ENCODE results near the gene DOP1B.
"Not testable (repeated sequence)": the region's sequence is repeated elsewhere in the genome, so short reads cannot be mapped to it uniquely, and the experiment has no call there.

Gene DOP1B

GRCh38 chr21:36141513-36141925, 15.1 kb upstream of the DOP1B start:
- H3K4me1 ChIP-seq (ENCODE audit: control insufficient read depth, insufficient read depth, low read length): peaks cover 1% of the 10 kb centered on the region
- H3K4me3 ChIP-seq (ENCODE audit: low read length in 2 of 2): no peak overlapping the region
- no peak overlapping the region for H3K27ac ChIP-seq (ENCODE audit: low read length)
- H3K9ac ChIP-seq (ENCODE audit: low read length in 2 of 2): peak overlapping the region in 1 of 2 donors; percentile 33
- peaks cover 0 to 8% of the 10 kb centered on the region in 2 donors for H3K36me3 ChIP-seq (ENCODE audit: control insufficient read depth in 2 of 2, insufficient read depth in 2 of 2, low read length in 2 of 2)
- H3K9me3 ChIP-seq (ENCODE audit: control insufficient read depth in 2 of 2, low read length in 2 of 2): no peaks in the 10 kb centered on the region
- H3K27me3 ChIP-seq (ENCODE audit: control insufficient read depth in 1 of 2, insufficient read depth in 2 of 2, low read length in 2 of 2): no peaks in the 10 kb centered on the region

- not testable (repeated sequence) for H3K27ac ChIP-seq (ENCODE audit: low read length); H3K4me1 ChIP-seq (ENCODE audit: control insufficient read depth, insufficient read depth, low read length); H3K36me3 ChIP-seq (ENCODE audit: control insufficient read depth in 2 of 2, insufficient read depth in 2 of 2, low read length in 2 of 2); H3K27me3 ChIP-seq (ENCODE audit: control insufficient read depth in 1 of 2, insufficient read depth in 2 of 2, low read length in 2 of 2); H3K9me3 ChIP-seq (ENCODE audit: control insufficient read depth in 2 of 2, low read length in 2 of 2); H3K4me3 ChIP-seq (ENCODE audit: low read length in 2 of 2); H3K9ac ChIP-seq (ENCODE audit: low read length in 2 of 2)
These were observed 12.4 kb upstream of the DOP1B start for GRCh38 chr21:36144233-36144632.

- no peak overlapping the region for H3K27ac ChIP-seq (ENCODE audit: low read length)
- no peak overlapping the region for H3K4me3 ChIP-seq (ENCODE audit: low read length in 2 of 2)
- peaks cover 2% of the 10 kb centered on the region for H3K4me1 ChIP-seq (ENCODE audit: control insufficient read depth, insufficient read depth, low read length)
- H3K27me3 ChIP-seq (ENCODE audit: control insufficient read depth in 1 of 2, insufficient read depth in 2 of 2, low read length in 2 of 2): no peaks in the 10 kb centered on the region
- H3K9ac ChIP-seq (ENCODE audit: low read length in 2 of 2): no peak overlapping the region
- no peaks in the 10 kb centered on the region for H3K9me3 ChIP-seq (ENCODE audit: control insufficient read depth in 2 of 2, low read length in 2 of 2)
- peaks cover 0 to 8% of the 10 kb centered on the region in 2 donors for H3K36me3 ChIP-seq (ENCODE audit: control insufficient read depth in 2 of 2, insufficient read depth in 2 of 2, low read length in 2 of 2)
These were observed 11.4 kb upstream of the DOP1B start for GRCh38 chr21:36145259-36145658.

GRCh38 chr21:36147911-36148310, 8.7 kb upstream of the DOP1B start:
- H3K36me3 ChIP-seq (ENCODE audit: control insufficient read depth in 2 of 2, insufficient read depth in 2 of 2, low read length in 2 of 2): peaks cover 0 to 6% of the 10 kb centered on the region in 2 donors
- H3K9ac ChIP-seq (ENCODE audit: low read length in 2 of 2): no peak overlapping the region
- no peaks in the 10 kb centered on the region for H3K27me3 ChIP-seq (ENCODE audit: control insufficient read depth in 1 of 2, insufficient read depth in 2 of 2, low read length in 2 of 2)
- H3K4me1 ChIP-seq (ENCODE audit: control insufficient read depth, insufficient read depth, low read length): peaks cover 7% of the 10 kb centered on the region
- no peak overlapping the region for H3K27ac ChIP-seq (ENCODE audit: low read length)
- no peak overlapping the region for H3K4me3 ChIP-seq (ENCODE audit: low read length in 2 of 2)
- no peaks in the 10 kb centered on the region for H3K9me3 ChIP-seq (ENCODE audit: control insufficient read depth in 2 of 2, low read length in 2 of 2)

GRCh38 chr21:36148886-36149285, 7.7 kb upstream of the DOP1B start:
- no peak overlapping the region for H3K9ac ChIP-seq (ENCODE audit: low read length in 2 of 2)
- peaks cover 7% of the 10 kb centered on the region for H3K4me1 ChIP-seq (ENCODE audit: control insufficient read depth, insufficient read depth, low read length)
- H3K27ac ChIP-seq (ENCODE audit: low read length): no peak overlapping the region
- H3K36me3 ChIP-seq (ENCODE audit: control insufficient read depth in 2 of 2, insufficient read depth in 2 of 2, low read length in 2 of 2): peaks cover 0 to 6% of the 10 kb centered on the region in 2 donors
- H3K9me3 ChIP-seq (ENCODE audit: control insufficient read depth in 2 of 2, low read length in 2 of 2): no peaks in the 10 kb centered on the region
- H3K27me3 ChIP-seq (ENCODE audit: control insufficient read depth in 1 of 2, insufficient read depth in 2 of 2, low read length in 2 of 2): no peaks in the 10 kb centered on the region
- no peak overlapping the region for H3K4me3 ChIP-seq (ENCODE audit: low read length in 2 of 2)

GRCh38 chr21:36149788-36150711, 6.6 kb upstream of the DOP1B start:
- Histone ChIP-seq H3K4me3 (ENCODE audit: low read length in 2 of 2) (peak overlapping the region in 1 of 2 donors; percentile 8), H3K36me3 (ENCODE audit: control insufficient read depth in 2 of 2, insufficient read depth in 2 of 2, low read length in 2 of 2) (peaks cover 0 to 6% of the 10 kb centered on the region in 2 donors), H3K27ac (ENCODE audit: low read length) (peak overlapping the region; percentile 55), H3K9me3 (ENCODE audit: control insufficient read depth in 2 of 2, low read length in 2 of 2) (no peaks in the 10 kb centered on the region), H3K4me1 (ENCODE audit: control insufficient read depth, insufficient read depth, low read length) (peaks cover 7% of the 10 kb centered on the region), H3K27me3 (ENCODE audit: control insufficient read depth in 1 of 2, insufficient read depth in 2 of 2, low read length in 2 of 2) (no peaks in the 10 kb centered on the region), H3K9ac (ENCODE audit: low read length in 2 of 2) (no peak overlapping the region)

- Histone ChIP-seq H3K4me3 (ENCODE audit: low read length in 2 of 2) (peak overlapping the region; percentile 77 to 91), H3K27me3 (ENCODE audit: control insufficient read depth in 1 of 2, insufficient read depth in 2 of 2, low read length in 2 of 2) (no peaks in the 10 kb centered on the region), H3K9ac (ENCODE audit: low read length in 2 of 2) (peak overlapping the region; percentile 68 to 89), H3K27ac (ENCODE audit: low read length) (peak overlapping the region; percentile 11), H3K36me3 (ENCODE audit: control insufficient read depth in 2 of 2, insufficient read depth in 2 of 2, low read length in 2 of 2) (no peaks in the 10 kb centered on the region), H3K4me1 (ENCODE audit: control insufficient read depth, insufficient read depth, low read length) (peaks cover 13% of the 10 kb centered on the region), H3K9me3 (ENCODE audit: control insufficient read depth in 2 of 2, low read length in 2 of 2) (no peaks in the 10 kb centered on the region)
These were observed 853 bp upstream of the DOP1B start for GRCh38 chr21:36155603-36156338.

GRCh38 chr21:36156339-36156814, 247 bp upstream of the DOP1B start:
- Histone ChIP-seq H3K27ac (ENCODE audit: low read length) (peak overlapping the region; percentile 11), H3K9ac (ENCODE audit: low read length in 2 of 2) (peak overlapping the region; percentile 68 to 89), H3K4me1 (ENCODE audit: control insufficient read depth, insufficient read depth, low read length) (peaks cover 13% of the 10 kb centered on the region)

GRCh38 chr21:36159356-36159921, 2.8 kb downstream of the DOP1B start:
- Histone ChIP-seq H3K4me3 (ENCODE audit: low read length in 2 of 2) (no peak overlapping the region), H3K4me1 (ENCODE audit: control insufficient read depth, insufficient read depth, low read length) (peaks cover 15% of the 10 kb centered on the region), H3K27ac (ENCODE audit: low read length) (no peak overlapping the region), H3K9me3 (ENCODE audit: control insufficient read depth in 2 of 2, low read length in 2 of 2) (no peaks in the 10 kb centered on the region), H3K27me3 (ENCODE audit: control insufficient read depth in 1 of 2, insufficient read depth in 2 of 2, low read length in 2 of 2) (no peaks in the 10 kb centered on the region), H3K9ac (ENCODE audit: low read length in 2 of 2) (no peak overlapping the region), H3K36me3 (ENCODE audit: control insufficient read depth in 2 of 2, insufficient read depth in 2 of 2, low read length in 2 of 2) (no peaks in the 10 kb centered on the region)

More at GRCh38 chr21:36156339-36156814, 247 bp upstream of the DOP1B start:
- Histone ChIP-seq H3K4me3 (ENCODE audit: low read length in 2 of 2) (peak overlapping the region; percentile 77 to 91), H3K9me3 (ENCODE audit: control insufficient read depth in 2 of 2, low read length in 2 of 2) (no peaks in the 10 kb centered on the region), H3K36me3 (ENCODE audit: control insufficient read depth in 2 of 2, insufficient read depth in 2 of 2, low read length in 2 of 2) (no peaks in the 10 kb centered on the region), H3K27me3 (ENCODE audit: control insufficient read depth in 1 of 2, insufficient read depth in 2 of 2, low read length in 2 of 2) (no peaks in the 10 kb centered on the region)

- no peak overlapping the region for H3K27ac ChIP-seq (ENCODE audit: low read length)
- no peaks in the 10 kb centered on the region for H3K27me3 ChIP-seq (ENCODE audit: control insufficient read depth in 1 of 2, insufficient read depth in 2 of 2, low read length in 2 of 2)
- H3K4me3 ChIP-seq (ENCODE audit: low read length in 2 of 2): no peak overlapping the region
- H3K36me3 ChIP-seq (ENCODE audit: control insufficient read depth in 2 of 2, insufficient read depth in 2 of 2, low read length in 2 of 2): peaks cover 0 to 2% of the 10 kb centered on the region in 2 donors
- H3K9ac ChIP-seq (ENCODE audit: low read length in 2 of 2): no peak overlapping the region
- no peaks in the 10 kb centered on the region for H3K9me3 ChIP-seq (ENCODE audit: control insufficient read depth in 2 of 2, low read length in 2 of 2)
- H3K4me1 ChIP-seq (ENCODE audit: control insufficient read depth, insufficient read depth, low read length): peaks cover 9% of the 10 kb centered on the region
These were observed 4.2 kb downstream of the DOP1B start for GRCh38 chr21:36160850-36161178.

All from stomach smooth muscle (tissue), 2 donors.